SKM-1 (cell line): ENCODE data around the gene PARD3B.

ENCODE experiments used
- DNase-seq: peaks from one replicate; lab custom pipeline; 2025; ENCODE audit not compliant: unreplicated experiment; lab: John Stamatoyannopoulos, UW

PARD3B gene

GRCh38 chr2:205535001-205535400, 989.7 kb downstream of the PARD3B start:
- no peak for DNase-seq

GRCh38 chr2:205539603-205540002, 994.3 kb downstream of the PARD3B start:
- no peak for DNase-seq

GRCh38 chr2:205540036-205540435, 994.8 kb downstream of the PARD3B start:
- DNase-seq, result no peak

- DNase-seq, result no peak
These were observed 998.1 kb downstream of the PARD3B start for GRCh38 chr2:205543262-205543843.

- no peak for DNase-seq
These were observed 998.8 kb downstream of the PARD3B start for GRCh38 chr2:205543937-205544702.

- peak; percentile 91 for DNase-seq
These were observed 1000.9 kb downstream of the PARD3B start for GRCh38 chr2:205545971-205546816.

- no peak for DNase-seq
These were observed 1010.4 kb downstream of the PARD3B start for GRCh38 chr2:205555566-205556230.

GRCh38 chr2:205556357-205556756, 1011.1 kb downstream of the PARD3B start:
- DNase-seq, result no peak

GRCh38 chr2:205556841-205557539, 1011.7 kb downstream of the PARD3B start:
- no peak for DNase-seq

GRCh38 chr2:205557873-205558272, 1012.6 kb downstream of the PARD3B start:
- DNase-seq, result no peak

- DNase-seq, result no peak
These were observed 1016.2 kb downstream of the PARD3B start for GRCh38 chr2:205561441-205561840.

GRCh38 chr2:205563646-205564045, 1018.4 kb downstream of the PARD3B start:
- no peak for DNase-seq

- DNase-seq, result no peak
These were observed 1019.3 kb downstream of the PARD3B start for GRCh38 chr2:205564346-205565141.

GRCh38 chr2:205565142-205565522, 1019.9 kb downstream of the PARD3B start:
- no peak for DNase-seq

- no peak for DNase-seq
These were observed 1021.4 kb downstream of the PARD3B start for GRCh38 chr2:205566606-205567168.

GRCh38 chr2:205568620-205569019, 1023.3 kb downstream of the PARD3B start:
- DNase-seq, result no peak

GRCh38 chr2:205570648-205571047, 1025.4 kb downstream of the PARD3B start:
- DNase-seq, result no peak

GRCh38 chr2:205571360-205571959, 1026.2 kb downstream of the PARD3B start:
- DNase-seq, result no peak

- no peak for DNase-seq
These were observed 1028.7 kb downstream of the PARD3B start for GRCh38 chr2:205574001-205574400.
